BJ (cell line): ENCODE data around the gene GLCCI1. TPM values are rescaled to one million over a fixed set of nuclear protein-coding genes. Genes with fewer than 3 reads are reported as not detected.

Experiments
- CTCF ChIA-PET: fragments of 350-600 bp; formaldehyde crosslinking; extraction: SDS; loops from one replicate; lab custom pipeline; 2021; ENCODE audit warnings: antibody characterized with exemption, inconsistent platforms; lab: Yijun Ruan, JAX
- POLR2A ChIA-PET: fragments of 300-600 bp; sonication (Branson Sonifier 250); formaldehyde crosslinking; extraction: SDS; loops from one replicate; lab custom pipeline; 2021; ENCODE audit warnings: antibody characterized with exemption; lab: Charles Lee
- DNase-seq: peaks from one replicate; pipeline ENCODE4 v3.0.0-alpha.2; 2011; ENCODE audit warnings: low read depth
- H3K27me3 ChIP-seq: 2 replicates; pipeline ENCODE4 v1.6.0; 2011; ENCODE audit warnings: low read length; ENCODE audit not compliant: control insufficient read depth, insufficient read depth
- H3K36me3 ChIP-seq: 2 replicates; pipeline ENCODE4 v1.5.1; 2011; ENCODE audit warnings: low read length; ENCODE audit not compliant: control insufficient read depth, insufficient read depth
- H3K4me3 ChIP-seq: 2 replicates; pipeline ENCODE4 v1.5.1; 2011; ENCODE audit warnings: low read depth, mild to moderate bottlenecking, control low read depth, low read length
- CTCF ChIP-seq: IDR thresholded peaks from 2 replicates; pipeline ENCODE4 v1.5.1; 2011; ENCODE audit warnings: low read depth, mild to moderate bottlenecking, control low read depth, inconsistent platforms, low read length, moderate library complexity; ENCODE audit not compliant: insufficient read depth
- polyA plus RNA-seq: library from polyadenylated mRNA; depleted of rRNA; stranded (reverse); fragments of >200 nt; gene quantifications from 2 replicates; pipeline ENCODE4 v1.2.3, GENCODE V29; 2011

Gene GLCCI1
- polyA plus RNA-seq, 1 experiment, result 11.2 TPM

- Histone ChIP-seq H3K36me3 (no peaks in the 10 kb centered on the region), H3K4me3 (no peak overlapping the region), H3K27me3 (no peaks in the 10 kb centered on the region)
- DNase-seq, result no peak
- ChIA-PET CTCF (no interaction called here), POLR2A (no interaction called here)
- TF ChIP-seq CTCF, result no peak
Observed at GRCh38 chr7:8014399-8014798, 45.8 kb downstream of the GLCCI1 start.

GRCh38 chr7:8015100-8015745 is 46.6 kb downstream of the GLCCI1 start:
- DNase-seq, result no peak
- ChIA-PET CTCF (no interaction called here), POLR2A (no interaction called here)
- Histone ChIP-seq H3K36me3 (no peaks in the 10 kb centered on the region), H3K4me3 (no peak overlapping the region), H3K27me3 (no peaks in the 10 kb centered on the region)
- no peak for TF ChIP-seq CTCF

- CTCF ChIA-PET, result no interaction called here
- Histone ChIP-seq H3K27me3 (no peaks in the 10 kb centered on the region), H3K36me3 (no peaks in the 10 kb centered on the region), H3K4me3 (no peak overlapping the region)
- TF ChIP-seq CTCF, result no peak
- DNase-seq, result no peak
- POLR2A ChIA-PET, result no interaction called here
Observed at GRCh38 chr7:8015746-8016120, 47.1 kb downstream of the GLCCI1 start.

GRCh38 chr7:8017423-8017822 is 48.8 kb downstream of the GLCCI1 start:
- POLR2A ChIA-PET, result no interaction called here
- TF ChIP-seq CTCF, result no peak
- Histone ChIP-seq H3K36me3 (no peaks in the 10 kb centered on the region), H3K27me3 (no peaks in the 10 kb centered on the region), H3K4me3 (no peak overlapping the region)
- CTCF ChIA-PET, result no interaction called here
- DNase-seq, result no peak

GRCh38 chr7:8018961-8019360 is 50.4 kb downstream of the GLCCI1 start:
- no peak overlapping the region for H3K4me3 ChIP-seq
- H3K36me3 ChIP-seq, result no peaks in the 10 kb centered on the region
- no peak for TF ChIP-seq CTCF
- CTCF ChIA-PET, result interaction anchor here (0.7 kb wide), 1 partner anchor 12 kb away, joined by 3 read pairs; no protein-coding TSS in a partner anchor
- DNase-seq, result no peak
- H3K27me3 ChIP-seq, result no peaks in the 10 kb centered on the region
- POLR2A ChIA-PET, result no interaction called here
